ENCODE results near the gene TESK1.

The TESK1 gene

DNA sequence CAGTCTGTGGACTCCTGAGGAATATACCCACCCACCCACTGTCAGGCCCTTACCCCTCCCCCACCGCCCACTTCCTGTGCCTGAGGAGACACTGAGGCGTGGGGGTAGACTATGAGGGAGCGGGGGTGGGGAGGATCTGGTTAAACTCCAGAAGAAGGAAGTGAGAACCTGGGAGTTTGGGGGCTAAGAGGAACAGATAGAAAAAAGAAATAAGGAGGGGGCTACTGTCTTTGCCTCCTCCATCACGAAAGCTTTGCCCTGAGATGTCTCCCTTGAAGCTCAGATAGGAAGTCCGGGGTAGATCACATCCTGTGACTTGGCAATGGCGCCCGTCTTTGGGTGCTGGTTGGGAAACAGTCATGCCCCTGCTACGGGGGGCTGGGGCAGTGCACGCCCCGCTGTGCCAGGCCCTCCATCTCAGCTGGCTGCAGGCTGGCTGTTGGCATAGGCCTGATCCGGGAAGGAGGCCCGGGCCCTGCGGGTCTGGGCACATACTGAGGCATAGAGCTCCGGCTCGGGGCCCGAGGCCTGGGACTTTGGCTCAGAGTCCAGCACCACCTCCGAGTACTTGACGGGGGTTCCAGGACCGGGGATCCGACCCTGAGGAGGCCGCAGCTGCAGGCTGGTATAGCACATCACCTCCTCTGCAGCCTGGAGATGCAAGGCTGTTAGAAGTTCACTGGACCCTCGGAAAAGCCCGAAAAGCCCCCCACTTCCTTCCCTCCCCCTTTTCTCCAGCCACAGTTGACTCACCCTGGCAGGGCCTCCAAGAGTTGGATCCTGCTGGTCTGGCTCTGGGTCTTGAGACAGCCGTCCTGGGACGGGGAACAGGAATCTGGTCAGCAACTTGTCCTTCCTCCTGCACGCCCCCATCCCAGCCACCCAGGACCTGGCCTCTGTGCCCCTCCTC, 44.6 kb downstream of the TESK1 start:
- peak; percentile 58 for DNase-seq

GRCh38 chr9:35650341-35651158, 45.5 kb downstream of the TESK1 start, which contains the start of gene SIT1:
TSS of gene SIT1 (minus strand) at chr9:35650931. CDS start at chr9:35650853, 78 bp downstream.
- no peak for DNase-seq

DNA sequence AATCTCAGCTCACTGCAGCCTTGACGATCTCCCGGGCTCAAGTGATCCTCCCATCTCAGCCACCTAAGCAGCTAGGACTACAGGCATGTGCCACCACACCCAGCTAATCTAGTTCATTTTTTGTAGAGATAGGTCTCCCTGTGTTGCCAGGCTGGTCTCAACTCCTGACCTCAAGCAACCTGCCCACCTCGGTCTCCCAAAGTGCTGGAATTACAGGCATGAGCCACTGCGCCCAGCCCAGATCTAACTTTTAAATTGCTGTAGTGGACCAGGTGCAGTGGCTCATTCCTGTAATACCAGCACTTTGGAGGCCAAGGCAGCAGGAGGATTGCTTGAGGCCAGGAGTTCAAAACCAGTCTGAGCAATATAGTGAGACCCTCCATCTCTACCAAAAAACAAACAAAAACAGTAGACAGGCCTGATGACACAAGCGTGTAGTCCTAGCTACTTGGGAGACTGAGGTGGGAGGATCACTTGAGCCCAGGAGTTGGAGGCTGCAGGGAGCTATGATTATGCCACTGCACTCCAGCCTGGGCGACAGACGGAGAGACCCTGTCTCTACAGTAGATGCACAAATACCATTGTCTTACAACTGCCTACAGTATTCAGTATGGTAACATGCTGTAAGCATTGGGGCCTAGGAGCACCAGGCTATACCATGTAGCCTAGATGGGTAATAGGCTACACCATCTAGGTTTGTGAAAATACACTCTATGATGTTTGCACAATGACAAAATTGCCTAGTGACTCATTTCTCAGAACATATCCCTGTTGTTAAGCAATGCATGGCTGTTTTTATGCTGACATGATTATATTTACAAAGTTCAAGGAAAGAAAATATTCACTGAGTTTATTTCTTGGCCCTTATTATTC, 47.1 kb downstream of the TESK1 start:
- DNase-seq: peak; percentile 31

GRCh38 chr9:35652829-35653209, 47.8 kb downstream of the TESK1 start:
- no peak for DNase-seq

- no peak for DNase-seq
These were observed 48.5 kb downstream of the TESK1 start for GRCh38 chr9:35653611-35654010.

DNA sequence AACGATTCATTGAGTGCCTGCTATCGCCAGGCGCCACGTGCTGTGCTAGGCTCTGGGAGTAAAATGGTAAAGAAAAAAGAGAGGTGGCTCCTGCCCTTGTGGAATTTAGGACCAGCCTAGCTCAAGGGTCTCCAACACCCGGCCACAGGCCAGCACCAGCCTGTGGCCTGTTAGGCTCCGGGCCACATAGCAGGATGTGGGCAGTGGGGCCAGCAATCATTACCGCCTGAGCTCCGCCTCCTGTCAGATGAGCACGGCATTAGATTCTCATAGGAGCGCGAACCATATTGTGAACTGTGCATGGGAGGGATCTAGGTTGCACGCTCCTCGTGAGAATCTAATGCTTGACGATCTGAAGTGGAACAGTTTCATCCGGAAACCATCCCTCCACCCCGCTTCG, 51.3 kb downstream of the TESK1 start:
- peak; percentile 60 for DNase-seq

DNA sequence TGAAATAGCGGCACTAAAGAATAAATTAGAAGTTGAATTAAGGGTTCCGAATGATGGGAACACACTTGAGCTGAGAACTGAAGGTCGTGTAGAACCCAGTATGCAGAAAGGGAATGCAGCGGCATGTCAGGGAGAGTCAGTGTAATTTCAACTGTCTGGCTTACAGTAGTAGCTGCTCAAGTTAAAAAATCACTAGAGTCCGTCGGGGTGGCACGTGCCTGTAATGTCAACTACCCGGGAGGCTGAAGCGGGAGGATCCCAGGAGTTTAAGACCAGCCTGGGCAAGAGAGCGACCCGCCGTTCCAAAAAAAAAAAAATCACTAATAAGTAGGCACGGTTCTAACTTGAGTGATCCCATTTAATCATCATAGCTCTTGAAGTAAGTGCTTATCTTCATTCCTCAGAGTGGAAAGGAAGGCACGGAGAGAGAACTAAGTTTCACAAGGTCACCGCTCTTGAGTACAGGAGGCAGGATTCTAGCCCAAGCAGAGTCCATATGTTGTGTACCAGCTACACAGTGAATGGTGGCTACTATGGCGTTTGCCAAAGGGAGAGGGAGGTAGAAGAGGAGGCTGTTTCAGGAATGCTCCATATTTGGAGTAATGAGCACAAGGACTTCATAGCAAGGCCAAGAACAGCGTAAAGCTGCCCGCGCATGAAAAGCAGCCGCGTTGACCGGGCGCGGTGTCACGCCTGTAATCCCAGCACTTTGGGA, 51.9 kb downstream of the TESK1 start:
- DNase-seq: peak; percentile 60

- peak; percentile 99 for DNase-seq
These were observed 52.6 kb downstream of the TESK1 start, which contains the start of gene RMRP for GRCh38 chr9:35657546-35658136. TSS of gene RMRP (minus strand) at chr9:35658019.

GRCh38 chr9:35658137-35658967, 53.3 kb downstream of the TESK1 start, which contains the start of gene CCDC107:
TSS of gene CCDC107 (plus strand) at chr9:35658292. CDS start at chr9:35658380, 88 bp downstream.
- DNase-seq: peak; percentile 94

GRCh38 chr9:35658968-35659220, 53.8 kb downstream of the TESK1 start:
- peak; percentile 63 for DNase-seq

DNA sequence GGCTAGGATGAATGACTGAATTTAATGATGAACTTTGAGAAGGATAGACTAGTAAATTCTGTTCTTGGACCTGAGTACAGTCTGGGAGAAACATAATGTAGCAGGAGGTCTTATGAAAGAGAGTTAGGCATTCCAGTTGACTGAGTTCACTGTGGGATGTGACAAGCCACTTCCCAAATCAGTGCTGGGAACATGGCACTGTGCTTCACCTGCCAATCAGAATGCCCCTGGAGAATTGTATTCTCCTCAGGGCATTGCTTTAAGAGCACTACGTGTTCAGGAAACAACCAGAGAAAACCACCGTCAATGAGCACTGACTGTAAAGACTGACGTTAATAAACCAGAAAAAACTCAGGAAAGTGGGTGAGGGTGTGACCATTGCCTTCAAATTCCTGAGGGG, 54.3 kb downstream of the TESK1 start:
- no peak for DNase-seq
